HG03442 (cell line): ENCODE results near the gene APOL2.
"Not testable (repeated sequence)": the region's sequence is repeated elsewhere in the genome, so short reads cannot be mapped to it uniquely, and the experiment has no call there.

Experiments used
- ATAC-seq: cut with Tn5 transposase; IDR thresholded peaks from one replicate; pipeline ENCODE4 v1.9.1; 2021; ENCODE audit warnings: mild to moderate bottlenecking, moderate library complexity; ENCODE audit not compliant: unreplicated experiment

The APOL2 gene

DNA sequence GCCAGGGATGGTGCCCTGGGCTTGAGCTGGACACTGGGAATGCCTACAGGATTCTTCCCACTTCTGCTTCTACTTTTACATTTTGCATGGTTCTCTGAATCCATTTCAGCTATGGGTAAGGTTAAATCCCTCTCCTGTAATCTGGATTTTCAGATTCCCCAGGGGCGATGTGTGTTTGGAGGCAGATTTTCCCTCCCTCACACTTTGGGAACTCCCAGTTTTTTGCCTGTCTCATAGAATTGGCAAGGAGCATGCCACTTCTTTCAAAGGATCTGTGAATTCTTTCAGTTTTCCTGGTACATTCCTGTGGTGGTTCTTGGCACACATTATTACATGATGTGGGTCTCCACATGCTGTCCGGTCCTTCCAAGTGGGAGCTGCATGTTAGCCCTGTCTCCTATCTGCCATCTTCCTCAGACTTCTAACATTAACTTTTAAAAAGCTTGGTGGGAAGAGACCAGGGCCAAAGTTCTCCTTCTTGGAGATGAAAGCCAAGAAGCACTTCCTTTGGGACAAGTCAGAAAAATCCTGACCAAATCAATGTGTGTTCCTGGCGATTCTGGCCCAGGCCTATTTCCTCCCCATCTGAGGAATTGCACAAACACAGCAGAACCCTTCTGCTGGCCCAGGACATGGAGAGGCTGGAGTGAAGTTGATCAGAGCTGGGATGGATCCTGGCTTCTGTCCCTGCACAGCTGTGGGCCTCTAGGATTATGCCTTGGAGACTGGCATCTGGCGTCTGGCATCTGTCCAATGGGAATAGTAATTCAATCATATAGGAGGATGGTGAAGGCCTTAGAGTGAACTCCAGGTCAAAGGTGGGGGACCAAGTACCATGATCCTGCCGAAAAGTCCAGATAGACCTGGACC lies 5.4 kb upstream of the APOL2 start:
- ATAC-seq, result no peak

DNA sequence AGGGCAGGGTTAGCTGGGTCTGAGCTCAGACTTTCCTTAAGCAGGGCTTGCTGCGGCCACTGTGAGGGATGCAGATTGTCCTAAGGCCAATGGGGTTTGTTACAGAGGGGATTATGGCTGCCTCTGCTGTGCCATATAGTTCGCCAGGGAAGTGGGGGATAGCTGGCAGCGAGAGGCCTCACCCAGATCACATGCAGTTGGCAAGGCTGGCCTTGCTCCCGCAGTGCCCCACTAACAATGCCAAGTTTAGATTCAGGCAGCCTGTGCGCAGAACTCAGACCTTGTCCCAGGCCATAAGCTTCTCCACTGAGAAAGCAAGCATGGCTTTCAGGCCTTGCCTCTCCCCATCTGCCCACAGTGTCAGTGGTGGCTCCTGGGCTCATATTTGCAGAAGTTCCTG lies 4.7 kb upstream of the APOL2 start:
- no peak for ATAC-seq

DNA sequence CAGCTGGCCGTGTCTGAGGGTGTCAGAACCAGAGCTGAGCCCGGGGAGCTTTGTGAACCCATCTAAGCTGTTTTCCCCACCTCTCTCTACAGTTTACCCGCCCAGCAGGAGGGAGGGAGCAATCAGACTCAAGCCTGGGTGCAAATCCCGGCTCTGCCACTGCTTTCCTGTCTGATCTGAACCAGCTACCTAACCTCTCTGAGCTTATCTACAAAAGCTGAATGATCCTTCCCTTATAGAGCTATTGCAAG lies 252 bp downstream of the APOL2 start:
- no peak for ATAC-seq

DNA sequence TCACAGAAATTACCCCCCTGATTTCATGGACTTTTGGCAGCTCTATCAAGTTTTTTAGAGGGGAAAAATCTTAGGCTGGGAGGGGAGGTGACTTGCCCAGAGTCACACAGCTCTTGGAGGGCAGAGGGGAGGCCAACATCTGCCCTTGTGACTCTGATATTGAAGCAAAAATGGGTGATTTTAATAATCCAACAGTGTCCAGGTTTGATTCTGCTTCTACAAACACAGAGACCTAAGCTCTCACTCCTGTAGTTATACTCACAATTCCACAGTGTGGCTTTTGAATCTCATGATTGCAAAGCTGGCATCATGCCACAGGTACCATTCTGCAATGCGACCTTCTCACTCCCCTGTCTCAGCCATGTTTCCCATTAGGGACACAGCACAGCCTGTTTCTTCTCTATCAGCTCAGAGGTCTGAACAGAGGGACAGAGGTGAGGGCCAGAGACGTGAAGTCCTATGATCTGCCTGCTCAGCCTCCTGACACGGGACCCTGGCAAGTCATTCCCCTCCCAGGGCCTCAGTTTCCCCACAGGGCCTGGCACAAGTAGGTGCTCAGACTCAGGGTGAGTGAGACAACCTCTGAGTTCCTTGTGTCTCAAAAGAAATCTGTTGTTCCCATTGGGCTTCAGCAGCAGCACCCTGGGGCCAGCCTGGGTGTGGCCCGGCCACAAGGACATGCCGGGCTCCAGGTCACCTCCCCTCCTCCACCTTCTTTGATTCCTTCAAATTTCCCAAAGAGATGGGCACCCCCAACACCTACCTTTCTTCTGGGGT lies 766 bp downstream of the APOL2 start:
- ATAC-seq, result no peak

DNA sequence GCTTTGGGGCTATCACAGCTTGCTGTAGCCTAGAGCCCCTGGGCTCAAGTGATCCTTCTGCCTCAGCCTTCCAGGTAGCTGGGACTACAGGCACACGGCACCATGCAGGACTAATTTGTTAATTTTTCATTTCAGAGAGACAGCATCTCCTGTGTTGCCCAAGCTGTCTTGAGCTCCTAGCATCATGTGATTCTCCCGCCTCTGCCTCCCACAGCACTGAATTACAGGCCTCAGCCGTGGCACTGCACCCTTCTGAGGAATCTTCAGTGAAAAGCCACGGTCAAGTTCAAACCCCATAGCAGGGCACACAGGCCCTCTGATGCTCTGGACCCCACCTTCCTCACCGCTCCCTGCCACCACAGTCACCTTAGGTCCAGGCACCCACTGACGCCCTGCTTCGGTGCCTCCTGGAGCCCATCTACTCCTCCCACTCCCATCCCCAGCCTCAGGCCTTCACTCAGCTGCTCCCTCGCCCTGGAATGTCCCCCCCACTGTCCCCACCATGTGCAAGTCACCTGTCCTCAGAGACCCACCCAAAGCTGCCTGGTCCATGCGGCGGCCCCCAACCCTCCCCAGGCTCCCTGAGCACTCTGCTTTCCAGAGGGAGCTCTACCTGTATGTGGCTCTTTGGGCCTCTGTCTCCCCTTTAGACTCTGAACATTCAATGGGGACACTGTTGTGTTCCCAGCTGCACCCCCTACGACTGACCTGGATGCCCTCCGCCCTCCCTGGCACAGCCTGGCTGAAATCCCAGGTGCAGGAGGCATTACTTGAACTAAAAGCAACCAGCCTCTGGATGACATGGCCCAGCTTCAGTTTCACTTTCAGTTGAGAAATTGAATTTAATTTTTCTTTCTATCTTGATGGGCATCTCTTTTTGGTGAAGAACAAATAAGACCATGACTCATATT lies 1.6 kb downstream of the APOL2 start:
- no peak for ATAC-seq

DNA sequence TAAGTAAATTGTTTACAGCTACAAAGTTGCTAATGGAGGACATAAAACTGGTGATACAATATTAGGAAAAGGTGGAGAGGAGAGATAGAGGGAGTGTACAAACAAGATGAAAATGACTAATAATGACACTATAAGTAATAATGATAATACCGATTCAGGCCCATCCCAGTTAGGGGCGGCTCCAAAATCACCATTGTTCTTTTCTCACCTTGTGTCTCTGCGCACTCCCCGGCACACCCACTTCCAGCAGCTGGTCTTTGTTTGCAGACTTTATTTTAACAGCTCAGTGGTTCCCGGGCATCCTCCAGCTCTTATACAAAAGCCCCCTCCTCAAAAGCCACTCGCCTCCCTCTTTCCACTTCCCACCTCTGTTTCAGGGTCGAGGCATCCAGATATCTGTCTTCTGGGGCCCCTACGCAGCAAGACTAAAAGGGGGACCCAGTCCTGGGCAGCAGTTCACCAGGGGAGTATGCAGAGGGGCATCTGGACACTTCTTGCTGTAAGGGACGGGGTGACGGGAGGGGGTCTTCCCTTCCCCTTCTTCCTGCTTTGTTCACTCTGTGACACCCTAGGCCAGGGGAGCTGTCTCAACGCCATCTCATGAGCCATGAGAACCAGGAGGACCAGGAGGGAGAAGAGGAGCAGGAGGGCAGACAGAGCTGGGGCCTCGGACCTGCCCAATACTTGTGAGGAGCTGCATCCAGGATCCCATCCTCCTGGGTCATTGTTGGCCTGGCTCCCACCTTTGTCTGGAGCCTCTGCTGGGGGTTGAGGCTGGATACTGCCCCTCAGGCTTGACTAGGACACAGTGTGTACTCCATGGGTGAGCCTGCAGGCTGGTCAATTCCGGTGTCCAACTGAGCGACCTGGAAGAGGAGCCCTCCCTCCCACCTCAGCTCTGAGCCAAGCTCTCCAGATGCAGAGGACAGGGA lies 2.7 kb downstream of the APOL2 start:
- ATAC-seq, result no peak

DNA sequence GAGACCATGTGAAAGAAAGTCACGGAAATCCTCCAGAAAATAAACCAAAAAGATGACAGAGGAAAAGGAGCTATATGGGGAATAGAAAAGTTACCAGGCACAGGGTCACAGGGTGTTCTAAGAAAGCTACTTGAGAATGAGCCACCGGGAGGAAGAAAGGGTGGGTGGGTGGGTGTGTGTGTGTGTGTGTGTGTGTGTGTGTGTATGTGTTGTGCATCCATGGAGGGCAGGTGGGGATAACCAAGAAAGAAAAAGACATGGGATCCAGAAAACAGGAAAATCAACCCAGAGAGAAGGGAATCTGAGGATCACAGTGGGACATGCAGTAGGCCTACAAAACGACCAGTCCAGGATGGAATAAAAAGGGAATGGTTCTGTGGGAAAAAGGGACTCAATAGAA lies 3.7 kb downstream of the APOL2 start:
- no peak for ATAC-seq

DNA sequence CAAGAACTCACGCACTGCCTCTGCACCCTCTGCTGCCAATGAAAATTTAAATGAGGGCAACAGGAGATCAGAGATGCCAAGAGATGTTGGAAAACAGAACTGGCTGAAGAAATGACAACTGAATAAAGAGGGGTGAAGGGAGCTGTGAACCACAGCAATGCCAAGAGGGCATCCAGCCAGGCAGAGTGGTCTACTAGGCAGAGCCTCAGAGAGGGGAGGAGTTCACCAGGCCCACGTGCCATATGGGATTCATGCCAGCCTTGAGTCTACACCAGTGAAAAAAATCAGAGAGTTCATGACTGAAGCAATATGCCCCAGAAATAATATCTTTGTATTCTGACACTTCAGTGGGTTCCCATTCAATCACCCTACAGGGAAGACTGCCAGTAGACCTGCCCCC lies 4.4 kb downstream of the APOL2 start:
- no peak for ATAC-seq

DNA sequence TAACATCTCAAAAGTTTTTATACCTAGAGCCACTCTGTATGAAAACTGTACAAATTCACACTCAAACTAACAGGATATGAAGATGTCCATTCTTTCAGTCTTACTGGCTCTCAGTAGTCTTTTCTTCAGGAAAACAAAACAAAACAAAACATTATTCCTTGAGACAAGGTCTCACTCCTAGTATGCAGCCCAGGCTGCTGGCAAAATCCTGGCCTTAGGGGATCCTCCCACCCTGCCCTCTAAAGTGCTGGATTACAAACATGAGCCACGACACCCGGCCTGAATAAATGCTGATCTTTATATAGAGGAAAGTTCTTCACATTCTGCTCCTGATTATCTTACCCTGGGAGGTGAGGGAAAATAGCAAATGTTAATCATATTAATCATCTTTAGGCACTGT lies 5.1 kb downstream of the APOL2 start:
- ATAC-seq, result no peak

DNA sequence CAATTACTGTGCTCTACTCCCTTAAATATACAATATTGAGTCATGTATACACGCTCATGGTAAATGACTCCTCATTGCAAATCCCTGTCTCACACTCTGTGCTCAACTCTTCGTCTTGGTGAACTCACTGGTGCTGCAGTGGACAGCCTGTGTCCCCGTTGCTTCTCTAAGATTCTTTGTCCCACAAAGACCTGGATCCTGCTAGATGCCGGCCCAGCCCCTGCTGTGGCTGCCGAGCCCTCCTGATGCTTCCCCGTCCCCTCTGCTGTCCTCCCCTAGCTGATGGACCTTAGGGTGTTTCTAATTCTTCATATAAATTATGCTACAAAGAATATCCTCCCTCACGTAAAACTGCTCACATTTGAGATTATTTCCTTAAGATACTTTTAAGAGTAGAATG lies 5.5 kb downstream of the APOL2 start:
- ATAC-seq, result no peak

DNA sequence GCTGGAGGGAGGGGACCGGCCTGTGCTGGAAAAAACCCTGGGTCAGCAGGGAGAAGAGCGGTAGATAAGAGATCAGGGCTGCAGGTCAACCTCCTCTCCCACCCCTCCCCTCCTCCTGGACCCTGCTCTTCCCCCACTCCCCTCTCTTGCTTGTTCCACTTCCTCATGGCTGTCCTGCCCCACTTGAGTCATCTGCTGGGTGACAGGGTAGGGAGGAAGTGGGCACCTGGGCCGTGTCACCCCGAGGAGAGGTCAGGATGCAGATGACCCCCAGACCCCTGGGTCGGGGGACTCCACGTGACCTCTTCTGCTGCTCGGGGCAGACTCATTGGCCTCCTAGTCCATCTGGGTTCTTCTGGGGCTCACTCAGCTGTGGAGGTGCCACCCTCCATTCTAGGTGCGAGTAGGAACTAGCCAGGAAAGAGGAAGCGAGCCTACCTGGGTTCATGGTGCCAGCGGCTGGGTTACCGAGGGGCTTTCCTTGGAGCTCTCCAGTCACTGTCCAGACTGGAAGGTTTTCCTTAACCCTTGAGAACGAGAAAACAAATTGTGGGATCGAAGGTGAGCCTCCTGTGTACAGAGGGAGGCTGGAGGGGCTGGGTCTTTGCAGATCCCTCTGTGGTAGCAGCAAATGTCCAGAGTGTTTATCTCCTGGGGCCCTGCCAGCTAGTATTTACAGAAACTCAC lies 6.5 kb downstream of the APOL2 start:
- no peak for ATAC-seq

DNA sequence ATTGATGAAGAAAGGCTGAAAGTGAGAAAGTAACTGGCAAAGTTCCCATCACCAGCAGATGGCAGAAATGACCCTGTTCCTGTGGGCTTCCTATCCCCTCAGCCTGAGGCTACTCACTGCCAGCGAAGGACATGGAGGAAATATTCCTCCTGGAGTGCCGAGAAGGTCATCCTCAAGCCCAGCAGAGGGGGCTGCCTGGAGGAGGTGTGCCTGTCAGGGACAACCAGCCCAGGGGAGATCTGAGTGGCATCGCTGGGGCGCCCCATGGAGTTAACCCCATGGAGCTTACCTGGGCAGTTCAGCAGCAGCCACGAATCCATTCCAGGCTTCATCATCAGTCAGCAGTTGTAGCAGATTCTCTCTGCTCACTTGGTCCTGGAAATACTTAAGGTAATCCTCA lies 8.3 kb downstream of the APOL2 start:
- not testable (repeated sequence) for ATAC-seq

DNA sequence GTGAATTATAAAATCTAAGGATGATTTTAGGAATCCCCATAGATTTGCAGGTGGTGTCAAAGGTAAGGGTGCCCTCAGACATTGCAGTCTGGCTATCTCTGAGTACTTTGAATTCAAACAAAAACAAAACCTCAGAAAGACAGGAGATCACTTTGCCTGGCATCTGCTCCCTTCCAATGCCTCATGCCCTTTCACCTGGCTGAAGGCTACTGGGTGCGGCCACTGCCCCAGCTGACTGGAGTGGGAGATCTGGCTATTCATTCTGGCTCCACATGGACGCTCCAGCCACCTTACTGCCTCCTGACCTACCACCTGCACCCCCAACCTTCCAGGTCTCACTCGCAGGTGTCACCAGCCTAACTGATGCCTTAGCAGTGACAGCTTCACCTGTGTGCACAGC lies 9.7 kb downstream of the APOL2 start:
- not testable (repeated sequence) for ATAC-seq

DNA sequence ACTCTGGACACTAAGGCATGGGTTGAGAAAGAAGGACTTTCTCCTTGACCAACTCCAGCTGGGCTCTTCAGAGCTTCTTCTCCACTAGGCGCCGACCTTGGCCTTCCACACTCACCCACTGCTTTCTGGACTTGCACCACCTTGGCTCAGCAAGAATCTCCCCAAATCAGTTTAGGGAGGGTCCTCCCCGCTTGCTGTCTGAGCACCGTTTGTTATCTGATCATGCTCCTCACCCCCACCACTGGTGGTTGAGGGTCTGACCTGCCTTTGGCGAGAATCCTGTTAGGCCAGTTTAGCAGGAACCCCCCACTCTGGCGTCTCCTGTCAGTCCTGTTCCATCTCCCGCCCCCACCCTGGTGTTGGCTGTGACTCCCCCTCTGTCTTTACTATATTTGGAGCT lies 10.4 kb downstream of the APOL2 start:
- no peak for ATAC-seq

DNA sequence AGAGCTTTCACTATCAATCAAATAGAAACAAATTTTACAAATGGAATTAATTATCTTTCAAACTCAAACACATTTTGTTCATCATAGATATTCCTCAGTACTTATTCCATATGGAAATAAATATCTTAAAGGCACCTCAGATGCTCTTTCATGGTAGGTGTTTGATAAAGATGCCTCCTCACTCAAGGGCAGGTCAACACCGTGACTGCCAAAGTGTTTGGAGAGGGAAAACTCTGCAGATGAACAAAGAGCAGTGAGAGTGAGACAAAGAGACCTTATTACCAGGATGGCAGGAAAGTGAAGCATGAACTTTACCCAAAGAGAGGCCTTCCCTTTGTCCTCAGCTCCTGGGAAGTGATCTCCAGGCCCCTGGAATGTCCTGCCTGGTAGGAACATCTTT lies 11.0 kb downstream of the APOL2 start:
- not testable (repeated sequence) for ATAC-seq

DNA sequence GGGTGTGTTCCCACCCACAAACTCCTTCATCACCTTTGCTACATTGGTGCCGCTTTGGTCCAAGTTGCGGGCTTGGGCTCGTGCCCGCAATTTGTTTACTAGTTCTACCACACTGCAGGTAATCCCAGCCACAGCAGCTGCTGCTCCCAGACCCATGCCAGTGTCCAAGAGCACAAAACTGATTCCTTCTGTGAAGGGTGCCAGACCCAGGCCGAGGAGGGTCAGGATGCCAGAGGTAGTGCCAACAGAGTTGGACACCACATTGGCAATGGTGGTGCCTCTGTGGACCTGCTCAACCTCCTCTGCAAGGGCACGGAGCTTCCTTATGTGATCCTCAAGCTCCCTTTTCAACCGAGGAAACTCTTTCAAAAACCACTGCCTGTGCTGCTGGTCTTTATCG lies 11.5 kb downstream of the APOL2 start:
- no peak for ATAC-seq

DNA sequence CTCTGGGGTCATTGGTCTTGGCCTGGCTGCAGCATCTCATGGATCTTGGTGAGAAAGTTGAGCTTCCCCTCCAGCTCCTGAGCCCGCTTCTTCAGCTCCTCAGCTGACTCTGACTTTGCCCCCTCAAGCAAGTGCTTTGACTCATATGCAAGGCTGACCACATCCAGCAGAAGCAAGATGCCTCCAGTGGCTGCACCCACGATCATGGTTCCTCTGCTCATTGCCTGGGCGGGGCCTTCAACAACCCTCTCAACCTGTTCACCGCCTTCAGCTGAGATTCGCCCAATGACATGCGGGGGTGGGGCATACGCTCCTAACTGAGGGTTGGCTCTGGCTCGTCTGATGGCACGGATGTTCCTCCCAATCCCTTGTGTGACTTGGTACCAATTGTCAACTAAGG lies 11.9 kb downstream of the APOL2 start:
- ATAC-seq, result no peak

DNA sequence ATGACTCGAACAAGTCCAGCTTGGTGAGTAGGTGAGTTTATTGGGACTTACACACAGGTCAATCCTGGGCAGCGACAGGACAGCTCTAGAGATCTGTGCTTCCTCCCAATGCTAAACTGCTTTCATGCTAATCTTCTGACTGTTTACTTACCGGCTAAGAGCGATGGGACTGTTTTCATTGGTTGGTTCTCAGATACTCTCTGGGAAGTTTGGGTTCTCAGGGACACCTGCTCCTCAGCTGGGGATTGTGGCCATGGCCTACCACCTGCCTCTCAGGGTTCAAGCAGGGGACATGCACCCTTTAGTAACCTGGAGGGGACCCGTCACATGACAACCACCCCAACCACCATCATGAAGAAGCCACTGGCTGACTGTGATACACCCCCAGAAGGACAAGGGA lies 13.1 kb downstream of the APOL2 start:
- no peak for ATAC-seq

DNA sequence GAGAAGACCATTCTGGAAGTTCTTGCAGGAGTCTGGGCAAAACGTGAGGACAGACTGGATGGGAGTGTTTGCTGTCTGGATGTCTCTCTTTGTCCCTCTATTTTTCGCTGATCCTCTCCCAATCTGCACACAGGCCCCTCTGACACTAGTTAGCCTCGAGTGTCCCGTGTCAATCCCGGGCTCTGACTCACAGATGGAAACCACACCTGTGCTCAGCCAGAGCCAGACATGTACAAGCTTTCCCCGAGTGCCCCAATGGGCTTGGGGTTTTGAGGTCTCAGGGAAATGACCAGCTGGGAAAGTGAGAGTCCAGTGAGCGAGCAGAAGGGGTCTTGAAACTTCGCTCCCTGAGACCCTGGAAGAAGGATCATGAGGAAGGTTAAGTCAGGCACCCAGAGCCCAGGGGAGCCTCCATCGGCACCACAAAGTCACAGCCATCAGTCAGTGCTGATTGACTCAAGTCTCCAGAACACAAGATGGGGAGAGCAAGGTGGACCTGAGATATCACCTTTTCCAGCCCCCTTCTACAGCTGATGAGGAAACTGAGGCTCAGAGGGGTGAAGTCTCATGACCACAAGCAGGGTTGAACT lies 13.9 kb downstream of the APOL2 start:
- ATAC-seq, result no peak

DNA sequence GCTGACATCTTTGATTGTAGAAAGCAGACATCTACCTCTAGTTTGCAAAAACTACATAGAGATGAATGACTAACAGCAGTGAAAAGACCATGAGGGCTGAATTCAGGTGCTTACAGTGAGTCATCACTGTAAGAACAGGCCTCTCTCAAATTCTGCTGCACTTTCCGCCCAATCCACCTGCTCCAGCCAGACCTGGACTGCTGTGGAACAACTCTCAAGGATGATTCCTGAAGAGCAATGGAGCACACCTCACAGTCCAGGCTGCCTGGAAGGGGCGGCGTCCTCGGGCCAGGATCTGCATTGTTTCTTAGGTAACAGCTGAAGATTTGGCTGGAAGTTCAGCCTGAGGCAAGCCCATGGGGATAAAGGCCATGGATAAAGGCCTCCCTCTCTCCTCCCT lies 15.1 kb downstream of the APOL2 start:
- no peak for ATAC-seq
